Gastrocnemius medialis (tissue), 4 donors: ENCODE data around the gene HDHD3.

Source experiments
- POLR2A ChIP-seq, 2 donors: fragments of 450-650 bp; IDR thresholded peaks; one replicate each; pipeline ENCODE4 v1.6.1; 2017; ENCODE audit warnings: antibody characterized with exemption in 2 of 2, mild to moderate bottlenecking in 2 of 2, moderate library complexity in 2 of 2
- TF ChIP-seq, protein P1 (sequence below), 5 experiments: fragments of 450-650 bp in 3 of 5; fragments of 200-600 bp in 2 of 5; sonication (generic) in 2 of 5; IDR thresholded peaks in 4 of 5; conservative IDR thresholded peaks in 1 of 5; 1 replicate in 4 of 5; 2 replicates in 1 of 5; pipeline ENCODE4 v1.5.1; 2016 to 2019; ENCODE audit warnings: antibody characterized with exemption in 5 of 5, mild to moderate bottlenecking in 3 of 5, moderate library complexity in 3 of 5

DNA sequence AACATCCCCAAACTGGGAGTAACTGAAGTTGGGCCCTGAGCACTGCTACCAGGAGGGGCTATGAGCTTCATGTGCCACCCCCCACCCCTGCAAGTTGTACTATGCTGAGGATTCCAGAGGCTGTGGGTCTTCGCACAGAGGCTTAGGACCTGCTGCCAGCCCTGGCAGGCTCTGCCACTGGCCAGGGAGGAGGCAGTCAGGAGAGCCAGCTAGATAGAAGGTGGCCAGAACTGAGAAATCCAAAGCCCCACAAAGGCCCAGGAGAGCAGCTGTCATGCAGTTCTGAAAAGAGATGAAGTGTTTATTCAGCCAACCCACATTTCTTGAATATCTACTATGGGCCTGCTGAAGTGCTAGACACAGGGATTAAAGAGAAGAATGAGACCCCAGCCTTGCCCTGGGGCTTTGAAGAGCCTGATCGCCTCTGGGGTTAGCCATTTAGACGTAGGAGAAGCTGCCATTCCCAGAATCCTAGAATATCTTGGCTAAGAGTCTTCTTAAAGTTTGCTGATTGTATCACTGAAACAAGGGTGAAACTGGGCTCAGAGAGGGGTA is 22.9 kb upstream of the HDHD3 start:
- no peak for TF ChIP-seq POLR2A (IDR thresholded peaks at IDR 0.05)
- TF ChIP-seq, protein P1, sequence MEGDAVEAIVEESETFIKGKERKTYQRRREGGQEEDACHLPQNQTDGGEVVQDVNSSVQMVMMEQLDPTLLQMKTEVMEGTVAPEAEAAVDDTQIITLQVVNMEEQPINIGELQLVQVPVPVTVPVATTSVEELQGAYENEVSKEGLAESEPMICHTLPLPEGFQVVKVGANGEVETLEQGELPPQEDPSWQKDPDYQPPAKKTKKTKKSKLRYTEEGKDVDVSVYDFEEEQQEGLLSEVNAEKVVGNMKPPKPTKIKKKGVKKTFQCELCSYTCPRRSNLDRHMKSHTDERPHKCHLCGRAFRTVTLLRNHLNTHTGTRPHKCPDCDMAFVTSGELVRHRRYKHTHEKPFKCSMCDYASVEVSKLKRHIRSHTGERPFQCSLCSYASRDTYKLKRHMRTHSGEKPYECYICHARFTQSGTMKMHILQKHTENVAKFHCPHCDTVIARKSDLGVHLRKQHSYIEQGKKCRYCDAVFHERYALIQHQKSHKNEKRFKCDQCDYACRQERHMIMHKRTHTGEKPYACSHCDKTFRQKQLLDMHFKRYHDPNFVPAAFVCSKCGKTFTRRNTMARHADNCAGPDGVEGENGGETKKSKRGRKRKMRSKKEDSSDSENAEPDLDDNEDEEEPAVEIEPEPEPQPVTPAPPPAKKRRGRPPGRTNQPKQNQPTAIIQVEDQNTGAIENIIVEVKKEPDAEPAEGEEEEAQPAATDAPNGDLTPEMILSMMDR (IDR thresholded peaks at IDR 0.05 in 4 of 5, conservative IDR thresholded peaks at IDR 0.05 in 1 of 5): no peak
